Mucosa of rectum (tissue), 2 donors: Measurements from ENCODE around the gene DSCAM.

Experiments
- H3K27ac ChIP-seq, 2 donors: one replicate each; pipeline ENCODE4 v1.7.0; 2013; ENCODE audit warnings: inconsistent platforms in 2 of 2, low read depth in 2 of 2, low read length in 2 of 2
- H3K27me3 ChIP-seq, 2 donors: one replicate each; pipeline ENCODE4 v1.7.0; 2013; ENCODE audit warnings: low read length in 2 of 2; ENCODE audit not compliant: control insufficient read depth in 2 of 2, insufficient read depth in 2 of 2
- H3K36me3 ChIP-seq, 2 donors: one replicate each; pipeline ENCODE4 v1.7.0; 2013; ENCODE audit warnings: low read length in 2 of 2; ENCODE audit not compliant: control insufficient read depth in 2 of 2, insufficient read depth in 2 of 2
- H3K4me1 ChIP-seq, 2 donors: one replicate each; pipeline ENCODE4 v1.7.0; 2013; ENCODE audit warnings: low read length in 2 of 2, mild to moderate bottlenecking in 1 of 2; ENCODE audit not compliant: control insufficient read depth in 2 of 2, insufficient read depth in 2 of 2
- H3K4me3 ChIP-seq, 2 donors: one replicate each; pipeline ENCODE4 v1.7.0; 2013; ENCODE audit warnings: low read length in 2 of 2
- H3K9ac ChIP-seq, 2 donors: one replicate each; pipeline ENCODE4 v1.7.0; 2013; ENCODE audit warnings: low read length in 2 of 2, low read depth in 1 of 2, mild to moderate bottlenecking in 1 of 2
- H3K9me3 ChIP-seq, 2 donors: one replicate each; pipeline ENCODE4 v1.7.0; 2013; ENCODE audit warnings: low read length in 2 of 2; ENCODE audit not compliant: control insufficient read depth in 2 of 2
- donor health status: healthy.
- donor health status: Normal muscosa, but diverticular disease.

The DSCAM gene

GRCh38 chr21:40130476-40130875 is 716.5 kb downstream of the DSCAM start:
- H3K9me3 ChIP-seq = no peaks in the 10 kb centered on the region
- no peaks in the 10 kb centered on the region for H3K4me1 ChIP-seq
- H3K27me3 ChIP-seq = no peaks in the 10 kb centered on the region
- H3K27ac ChIP-seq = no peak overlapping the region
- H3K4me3 ChIP-seq = no peak overlapping the region
- no peaks in the 10 kb centered on the region for H3K36me3 ChIP-seq
- no peak overlapping the region for H3K9ac ChIP-seq

- no peaks in the 10 kb centered on the region for H3K27me3 ChIP-seq
- no peak overlapping the region for H3K4me3 ChIP-seq
- no peak overlapping the region for H3K9ac ChIP-seq
- H3K9me3 ChIP-seq = no peaks in the 10 kb centered on the region
- H3K27ac ChIP-seq = no peak overlapping the region
- H3K4me1 ChIP-seq = no peaks in the 10 kb centered on the region
- H3K36me3 ChIP-seq = no peaks in the 10 kb centered on the region
Measured at GRCh38 chr21:40129809-40130208, 717.1 kb downstream of the DSCAM start.

GRCh38 chr21:40128891-40129290 is 718.1 kb downstream of the DSCAM start:
- Histone ChIP-seq H3K36me3 (no peaks in the 10 kb centered on the region), H3K27me3 (no peaks in the 10 kb centered on the region), H3K4me3 (no peak overlapping the region), H3K27ac (no peak overlapping the region), H3K9me3 (no peaks in the 10 kb centered on the region), H3K4me1 (no peaks in the 10 kb centered on the region), H3K9ac (no peak overlapping the region)

- Histone ChIP-seq H3K9me3 (no peaks in the 10 kb centered on the region), H3K4me3 (no peak overlapping the region), H3K27me3 (no peaks in the 10 kb centered on the region), H3K4me1 (no peaks in the 10 kb centered on the region), H3K36me3 (no peaks in the 10 kb centered on the region), H3K9ac (no peak overlapping the region), H3K27ac (no peak overlapping the region)
Measured at GRCh38 chr21:40120940-40121575, 725.9 kb downstream of the DSCAM start.

- H3K36me3 ChIP-seq = no peaks in the 10 kb centered on the region
- H3K27me3 ChIP-seq = no peaks in the 10 kb centered on the region
- H3K9me3 ChIP-seq = no peaks in the 10 kb centered on the region
- H3K9ac ChIP-seq = no peak overlapping the region
- H3K27ac ChIP-seq = no peak overlapping the region
- no peaks in the 10 kb centered on the region for H3K4me1 ChIP-seq
- no peak overlapping the region for H3K4me3 ChIP-seq
Measured at GRCh38 chr21:40118527-40118926, 728.4 kb downstream of the DSCAM start.

DNA sequence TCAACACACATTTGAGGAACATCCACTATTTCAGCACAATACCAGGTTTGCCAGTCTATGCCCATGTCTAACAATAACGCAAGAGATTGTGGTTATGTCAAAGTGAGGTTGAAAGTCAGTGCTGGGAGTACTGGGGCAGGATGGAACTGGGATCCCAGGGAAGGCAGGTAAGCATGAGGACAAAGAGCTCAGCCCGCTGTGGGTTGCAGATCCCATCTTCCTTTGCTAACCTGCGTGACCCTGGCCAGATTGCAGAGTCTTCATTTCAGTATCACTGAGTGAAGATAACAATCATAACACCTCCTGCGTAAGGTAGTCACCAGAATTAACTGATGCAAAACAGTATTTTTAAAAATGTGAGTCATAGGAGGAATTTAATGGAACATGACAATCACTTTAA is 729.7 kb downstream of the DSCAM start:
- Histone ChIP-seq H3K9me3 (no peaks in the 10 kb centered on the region), H3K4me1 (no peaks in the 10 kb centered on the region), H3K9ac (no peak overlapping the region), H3K36me3 (no peaks in the 10 kb centered on the region), H3K27me3 (no peaks in the 10 kb centered on the region), H3K4me3 (no peak overlapping the region), H3K27ac (no peak overlapping the region)

DNA sequence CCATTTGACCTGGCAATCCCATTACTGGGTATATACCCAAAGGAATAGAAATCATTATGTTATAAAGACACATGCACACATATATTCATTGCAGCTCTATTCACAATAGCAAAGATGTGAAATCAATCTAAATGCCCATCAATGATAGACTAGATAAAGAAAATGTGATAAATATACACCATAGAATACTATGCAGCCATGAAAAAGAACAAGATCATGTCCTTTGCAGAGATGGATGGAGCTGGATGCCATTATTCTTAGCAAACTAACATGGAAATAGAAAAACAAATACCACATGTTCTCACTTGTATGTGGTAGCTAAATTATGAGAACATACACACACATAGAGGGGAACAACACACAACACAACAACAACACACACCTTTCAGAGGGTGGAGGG is 731.2 kb downstream of the DSCAM start:
- Histone ChIP-seq H3K27me3 (no peaks in the 10 kb centered on the region), H3K27ac (no peak overlapping the region), H3K36me3 (no peaks in the 10 kb centered on the region), H3K4me3 (no peak overlapping the region), H3K9me3 (no peaks in the 10 kb centered on the region), H3K9ac (no peak overlapping the region), H3K4me1 (no peaks in the 10 kb centered on the region)

DNA sequence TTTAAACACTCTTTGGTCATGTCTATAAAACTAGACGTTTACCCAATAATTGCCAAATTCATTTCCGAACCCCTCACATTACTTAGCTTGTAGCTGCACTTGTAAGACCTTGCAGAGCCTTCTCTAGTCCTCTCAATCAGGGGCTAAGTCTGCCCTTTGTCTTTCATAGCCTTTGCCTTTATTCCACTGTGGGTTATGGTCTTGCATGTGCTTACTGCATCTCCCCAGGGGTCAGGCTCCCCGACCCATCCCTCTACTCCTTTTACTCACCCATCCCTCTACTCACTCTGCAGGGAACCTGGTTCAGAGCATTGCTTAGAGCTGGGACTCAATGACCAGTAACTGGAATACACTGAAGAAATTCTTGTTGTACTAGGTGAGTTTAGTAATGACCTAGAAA is 744.3 kb downstream of the DSCAM start:
- no peak overlapping the region for H3K27ac ChIP-seq
- no peaks in the 10 kb centered on the region for H3K4me1 ChIP-seq
- peaks cover 0 to 3% of the 10 kb centered on the region in 2 donors for H3K9me3 ChIP-seq
- H3K27me3 ChIP-seq = no peaks in the 10 kb centered on the region
- H3K36me3 ChIP-seq = no peaks in the 10 kb centered on the region
- no peak overlapping the region for H3K4me3 ChIP-seq
- no peak overlapping the region for H3K9ac ChIP-seq

DNA sequence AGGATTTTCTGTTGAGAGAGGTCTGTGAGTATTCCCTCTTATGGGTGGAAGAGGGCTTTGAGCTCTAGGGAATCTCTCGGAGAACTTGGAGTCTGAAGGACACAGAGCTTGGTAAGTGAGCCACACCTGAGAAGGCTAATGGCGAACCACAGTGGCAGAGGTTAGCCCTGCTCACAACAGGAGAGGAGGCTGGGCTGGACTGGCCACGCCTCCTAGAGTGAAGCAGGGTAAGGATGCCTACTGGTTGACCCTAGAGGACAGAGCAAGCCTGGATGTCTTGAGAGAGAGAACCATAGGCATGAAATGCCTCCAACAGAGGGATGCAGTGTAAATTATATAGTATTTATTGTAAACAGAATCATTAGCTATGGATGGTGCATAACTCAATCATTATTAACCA is 747.1 kb downstream of the DSCAM start:
- H3K27ac ChIP-seq = no peak overlapping the region
- H3K4me1 ChIP-seq = no peaks in the 10 kb centered on the region
- no peak overlapping the region for H3K4me3 ChIP-seq
- H3K27me3 ChIP-seq = no peaks in the 10 kb centered on the region
- no peaks in the 10 kb centered on the region for H3K36me3 ChIP-seq
- no peak overlapping the region for H3K9ac ChIP-seq
- no peaks in the 10 kb centered on the region for H3K9me3 ChIP-seq

DNA sequence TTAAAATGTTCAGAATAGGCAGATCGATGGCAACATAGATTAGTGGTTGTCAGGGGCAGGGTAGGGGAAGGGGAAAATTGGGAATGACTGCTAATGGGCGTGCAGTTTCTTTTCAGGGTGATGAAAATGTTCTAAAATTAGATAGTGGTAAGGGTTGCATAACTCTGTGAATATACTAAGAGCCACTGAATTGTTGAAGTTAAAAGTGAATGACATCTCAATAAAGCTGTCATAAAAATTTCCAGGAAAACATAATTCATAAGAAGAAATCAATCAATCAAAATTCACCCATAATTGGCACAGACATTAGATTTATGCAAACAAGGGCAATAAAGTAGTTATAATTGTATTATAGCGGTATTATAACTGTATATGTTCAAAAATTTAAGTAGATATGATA is 751.5 kb downstream of the DSCAM start:
- H3K36me3 ChIP-seq = no peaks in the 10 kb centered on the region
- no peaks in the 10 kb centered on the region for H3K9me3 ChIP-seq
- H3K27ac ChIP-seq = no peak overlapping the region
- no peak overlapping the region for H3K9ac ChIP-seq
- H3K27me3 ChIP-seq = no peaks in the 10 kb centered on the region
- no peaks in the 10 kb centered on the region for H3K4me1 ChIP-seq
- H3K4me3 ChIP-seq = no peak overlapping the region

DNA sequence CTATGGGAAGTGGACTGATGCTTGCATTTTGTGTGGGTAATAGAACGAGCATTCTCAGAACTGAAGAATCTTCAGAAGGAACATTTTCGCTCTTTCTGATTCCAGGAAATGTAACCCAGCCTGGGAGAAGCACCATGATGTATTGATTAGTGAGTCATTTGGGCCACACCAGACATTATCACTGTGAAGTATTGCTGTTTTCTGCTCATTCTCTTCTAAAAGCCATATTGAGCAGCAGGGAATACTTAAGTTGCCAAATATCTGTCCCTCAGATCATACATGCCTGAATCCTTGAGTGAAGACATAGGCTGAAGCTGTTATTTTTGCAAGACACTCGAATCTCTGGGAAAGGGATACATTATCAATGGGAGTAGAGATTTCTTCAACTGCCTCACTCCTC is 766.6 kb downstream of the DSCAM start:
- H3K9ac ChIP-seq = no peak overlapping the region
- no peaks in the 10 kb centered on the region for H3K9me3 ChIP-seq

More for the DNA sequence above, 766.6 kb downstream of the DSCAM start:
- Histone ChIP-seq H3K27ac (no peak overlapping the region), H3K36me3 (no peaks in the 10 kb centered on the region), H3K4me1 (no peaks in the 10 kb centered on the region), H3K27me3 (no peaks in the 10 kb centered on the region), H3K4me3 (no peak overlapping the region)
